Common myeloid progenitor, CD34-positive (primary cell): Measurements from ENCODE around the gene TMEM114.

ENCODE experiments used
- CTCF ChIA-PET: fragments of 350-600 bp; sonication (Branson Sonifier 250); formaldehyde crosslinking; loops from one replicate; lab custom pipeline; 2021; ENCODE audit warnings: antibody characterized with exemption; lab: Charles Lee
- POLR2A ChIA-PET: fragments of 350-600 bp; sonication (Branson Sonifier 250); formaldehyde crosslinking; loops from one replicate; lab custom pipeline; 2021; ENCODE audit warnings: antibody characterized with exemption; lab: Charles Lee
- DNase-seq, 3 donors: peaks; one replicate each; pipeline versions ENCODE4 v3.0.0 to v3.0.0-alpha.2; 2013
- H3K27ac ChIP-seq, 2 experiments: 1 replicate in 1 of 2; 2 replicates in 1 of 2; pipeline ENCODE4 v1.7.0; 2013; ENCODE audit warnings: inconsistent platforms in 2 of 2, low read length in 2 of 2, mild to moderate bottlenecking in 2 of 2, low read depth in 1 of 2, moderate library complexity in 1 of 2; ENCODE audit not compliant: severe bottlenecking in 2 of 2, insufficient read depth in 1 of 2, poor library complexity in 1 of 2
- H3K27me3 ChIP-seq, 5 experiments: replicated peaks in 2 of 5; 1 replicate in 3 of 5; 2 replicates in 2 of 5; pipeline versions ENCODE4 v1.6.1 to v1.7.0; 2013; ENCODE audit warnings: low read length in 4 of 5, mild to moderate bottlenecking in 2 of 5, moderate library complexity in 2 of 5, inconsistent platforms in 1 of 5; ENCODE audit not compliant: insufficient read depth in 5 of 5, control insufficient read depth in 4 of 5
- H3K36me3 ChIP-seq, 4 experiments: 1 replicate in 2 of 4; 2 replicates in 2 of 4; pipeline versions ENCODE4 v1.6.1 to v1.7.0; 2013; ENCODE audit warnings: low read length in 3 of 4, control low read depth in 1 of 4, mild to moderate bottlenecking in 1 of 4; ENCODE audit not compliant: control insufficient read depth in 4 of 4, insufficient read depth in 4 of 4
- H3K4me1 ChIP-seq, 4 experiments: 1 replicate in 3 of 4; 2 replicates in 1 of 4; pipeline versions ENCODE4 v1.6.1 to v1.7.1; 2013; ENCODE audit warnings: low read length in 3 of 4, mild to moderate bottlenecking in 3 of 4, control low read depth in 1 of 4, inconsistent platforms in 1 of 4, moderate library complexity in 1 of 4; ENCODE audit not compliant: control insufficient read depth in 4 of 4, insufficient read depth in 4 of 4; ENCODE audit errors: control extremely low read depth in 1 of 4
- H3K4me3 ChIP-seq, 7 experiments: 1 replicate in 4 of 7; 2 replicates in 3 of 7; pipeline versions ENCODE4 v1.5.1 to v1.7.0; 2013; ENCODE audit warnings: mild to moderate bottlenecking in 7 of 7, low read length in 6 of 7, moderate library complexity in 6 of 7, inconsistent platforms in 2 of 7, low read depth in 2 of 7, control low read depth in 1 of 7; ENCODE audit not compliant: insufficient read depth in 4 of 7, control insufficient read depth in 1 of 7; ENCODE audit errors: extremely low read depth in 1 of 7
- H3K9me3 ChIP-seq, 5 experiments: 1 replicate in 4 of 5; 2 replicates in 1 of 5; pipeline versions ENCODE4 v1.6.1 to v1.7.1; 2013; ENCODE audit warnings: low read length in 4 of 5, mild to moderate bottlenecking in 2 of 5, inconsistent platforms in 1 of 5, low read depth in 1 of 5, moderate library complexity in 1 of 5; ENCODE audit not compliant: control insufficient read depth in 4 of 5, insufficient read depth in 2 of 5; ENCODE audit errors: control extremely low read depth in 1 of 5
- WGBS: methylation state at CpG from one replicate; pipeline ENCODE4 v1.1.5; 2013; ENCODE audit not compliant: insufficient coverage; 5-methylcytosine and 5-hydroxymethylcytosine counted together

Gene TMEM114

DNA sequence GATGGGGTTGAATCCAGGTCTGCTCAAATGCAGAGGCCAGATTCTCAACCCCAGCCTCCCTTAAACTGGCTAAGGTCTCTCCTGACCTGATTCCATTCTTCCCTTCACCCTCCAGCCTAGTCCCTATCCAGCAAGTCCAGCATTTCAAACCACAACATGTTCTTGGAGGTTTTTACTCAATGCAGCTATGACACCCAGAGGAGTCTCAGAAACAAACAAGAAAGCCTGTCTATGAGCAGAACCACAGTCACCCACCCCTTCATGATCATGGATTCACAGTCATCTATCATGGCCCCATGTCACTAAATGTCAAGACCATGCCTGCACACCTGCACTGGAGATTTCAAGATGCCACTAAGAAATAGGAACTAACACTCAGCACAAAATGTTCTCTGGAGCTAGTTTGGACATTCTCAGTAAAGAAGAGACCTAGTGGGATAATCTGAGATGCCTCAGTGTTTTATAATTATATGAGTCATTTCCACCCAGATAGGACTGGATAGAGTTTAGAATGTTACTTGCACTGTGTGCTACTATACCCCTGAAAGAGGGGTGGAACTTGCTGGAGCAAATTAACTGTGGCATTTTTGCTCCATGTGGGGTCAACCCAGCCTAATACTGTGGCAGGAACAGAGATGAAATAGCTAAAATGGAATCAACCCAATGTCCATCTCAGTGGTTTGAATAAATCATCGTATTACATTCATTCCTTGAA, 21.7 kb upstream of the TMEM114 start:
- H3K27ac ChIP-seq, result no peak overlapping the region
- no peaks in the 10 kb centered on the region for H3K9me3 ChIP-seq
- H3K27me3 ChIP-seq, result peaks cover 0 to 14% (median 4%) of the 10 kb centered on the region in 5 experiments
- H3K4me3 ChIP-seq, result no peak overlapping the region
- no peak for DNase-seq
- no CpG with 5 or more reads among the region's 1 CpG for WGBS
- CTCF ChIA-PET, result interaction anchor here (0.8 to 1.1 kb wide), 4 partner anchors 13 to 43 kb away, joined by 3 to 4 read pairs (median 3); no protein-coding TSS in a partner anchor
- H3K4me1 ChIP-seq, result no peaks in the 10 kb centered on the region
- H3K36me3 ChIP-seq, result no peaks in the 10 kb centered on the region
- POLR2A ChIA-PET, result no interaction called here

DNA sequence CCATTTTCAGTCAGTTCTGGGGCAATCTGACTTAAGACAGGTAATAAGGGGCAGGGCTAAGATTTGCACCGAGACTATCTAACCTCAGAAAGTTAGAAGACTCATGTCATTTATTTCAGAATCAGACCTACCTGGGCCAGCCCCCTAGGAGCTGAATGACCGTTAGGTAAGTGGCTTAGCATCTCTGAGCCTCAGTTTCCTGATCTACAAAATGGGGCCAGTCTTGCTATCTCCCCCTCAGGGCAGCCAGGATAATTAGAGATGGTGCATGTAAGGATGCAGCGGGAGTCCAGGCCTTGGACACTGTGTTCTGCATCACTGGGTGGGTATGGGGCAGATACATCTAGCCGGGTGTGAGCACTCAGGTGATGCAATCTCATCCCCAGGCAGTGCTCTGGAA, 20.8 kb upstream of the TMEM114 start:
- no peak for DNase-seq
- POLR2A ChIA-PET, result no interaction called here
- no peaks in the 10 kb centered on the region for H3K9me3 ChIP-seq
- no peaks in the 10 kb centered on the region for H3K36me3 ChIP-seq
- H3K4me1 ChIP-seq, result no peaks in the 10 kb centered on the region
- peaks cover 0 to 11% (median 4%) of the 10 kb centered on the region in 5 experiments for H3K27me3 ChIP-seq
- 83% methylated on average over 3 of the region's 4 CpGs for WGBS
- no peak overlapping the region for H3K27ac ChIP-seq
- H3K4me3 ChIP-seq, result no peak overlapping the region
- CTCF ChIA-PET, result no interaction called here

GRCh38 chr16:8607214-8607613, 16.9 kb upstream of the TMEM114 start:
- H3K4me3 ChIP-seq, result no peak overlapping the region
- H3K27me3 ChIP-seq, result peaks cover 0 to 7% (median 5%) of the 10 kb centered on the region in 5 experiments
- no peak overlapping the region for H3K27ac ChIP-seq
- ChIA-PET POLR2A (no interaction called here), CTCF (interaction anchor here (0.7 kb wide), 2 partner anchors 9 to 122 kb away, joined by 3 read pairs; no protein-coding TSS in a partner anchor)
- H3K36me3 ChIP-seq, result no peaks in the 10 kb centered on the region
- no peaks in the 10 kb centered on the region for H3K9me3 ChIP-seq
- 89% methylated on average over 8 of the region's 9 CpGs for WGBS
- H3K4me1 ChIP-seq, result no peaks in the 10 kb centered on the region
- no peak for DNase-seq

DNA sequence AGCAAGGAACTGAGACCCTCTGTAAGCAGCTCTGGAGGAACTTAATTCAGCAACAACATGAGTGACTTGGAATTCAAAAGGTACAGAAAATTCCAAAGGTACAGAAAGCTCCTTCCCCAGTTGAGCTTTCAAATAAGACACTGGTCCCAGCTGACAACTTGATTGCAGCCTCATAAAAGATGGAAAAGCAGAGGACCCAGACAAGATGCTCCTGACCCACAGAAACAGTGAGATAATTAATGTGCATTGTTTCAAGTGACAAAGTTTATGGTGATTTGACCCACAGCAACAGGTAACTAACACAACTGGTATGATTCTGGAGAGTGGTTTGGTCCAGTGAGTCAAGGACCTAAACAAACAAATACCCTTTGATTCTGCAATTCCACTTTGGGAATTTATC, 15.2 kb upstream of the TMEM114 start:
- CTCF ChIA-PET, result no interaction called here
- H3K27me3 ChIP-seq, result peaks cover 0 to 7% (median 5%) of the 10 kb centered on the region in 5 experiments
- H3K4me3 ChIP-seq, result no peak overlapping the region
- H3K36me3 ChIP-seq, result no peaks in the 10 kb centered on the region
- peaks cover 0 to 2% (median 0%) of the 10 kb centered on the region in 5 experiments for H3K9me3 ChIP-seq
- no peak overlapping the region for H3K27ac ChIP-seq
- H3K4me1 ChIP-seq, result no peaks in the 10 kb centered on the region
- POLR2A ChIA-PET, result no interaction called here
- DNase-seq, result no peak

- Histone ChIP-seq H3K27ac (no peak overlapping the region), H3K27me3 (peaks cover 0 to 4% (median 3%) of the 10 kb centered on the region in 5 experiments), H3K36me3 (no peaks in the 10 kb centered on the region), H3K4me1 (no peaks in the 10 kb centered on the region), H3K4me3 (no peak overlapping the region), H3K9me3 (peaks cover 0 to 12% (median 0%) of the 10 kb centered on the region in 5 experiments)
- ChIA-PET POLR2A (no interaction called here), CTCF (interaction anchor here (1.7 kb wide), 1 partner anchor 17 kb away, joined by 5 read pairs; no protein-coding TSS in a partner anchor)
- no peak for DNase-seq
- 92% methylated on average over 11 of the region's 11 CpGs for WGBS
These were observed 9.9 kb upstream of the TMEM114 start for GRCh38 chr16:8600144-8600775.

- H3K36me3 ChIP-seq, result no peaks in the 10 kb centered on the region
- ChIA-PET POLR2A (no interaction called here), CTCF (interaction anchor here (0.9 to 1.3 kb wide), 2 partner anchors 22 to 24 kb away, joined by 3 to 4 read pairs; no protein-coding TSS in a partner anchor)
- peaks cover 0 to 12% (median 6%) of the 10 kb centered on the region in 5 experiments for H3K9me3 ChIP-seq
- DNase-seq, result no peak
- peaks cover 6 to 23% (median 15%) of the 10 kb centered on the region in 5 experiments for H3K27me3 ChIP-seq
- no peak overlapping the region for H3K27ac ChIP-seq
- H3K4me1 ChIP-seq, result no peaks in the 10 kb centered on the region
- no peak overlapping the region for H3K4me3 ChIP-seq
- WGBS, result 100% methylated on average over 1 of the region's 1 CpG
These were observed 6.3 kb upstream of the TMEM114 start for GRCh38 chr16:8596581-8596980.

GRCh38 chr16:8595783-8596182, 5.5 kb upstream of the TMEM114 start:
- CTCF ChIA-PET, result no interaction called here
- H3K27me3 ChIP-seq, result peaks cover 4 to 31% (median 16%) of the 10 kb centered on the region in 5 experiments
- H3K27ac ChIP-seq, result no peak overlapping the region

More at GRCh38 chr16:8595783-8596182, 5.5 kb upstream of the TMEM114 start:
- no peaks in the 10 kb centered on the region for H3K4me1 ChIP-seq
- no peak overlapping the region for H3K4me3 ChIP-seq
- no peak for DNase-seq
- H3K9me3 ChIP-seq, result peaks cover 0 to 15% (median 8%) of the 10 kb centered on the region in 5 experiments
- no peaks in the 10 kb centered on the region for H3K36me3 ChIP-seq
- WGBS, result 100% methylated on average over 1 of the region's 5 CpGs
- POLR2A ChIA-PET, result no interaction called here
